Daoy (cell line): ENCODE measurements around the gene HBQ1. TPM values are rescaled to one million over a fixed set of nuclear protein-coding genes. Genes with fewer than 3 reads are reported as not detected.
"Not testable (repeated sequence)": the region's sequence is repeated elsewhere in the genome, so short reads cannot be mapped to it uniquely, and the experiment has no call there.

Experiments used
- DNase-seq: peaks from one replicate; pipeline ENCODE4 v3.0.0-alpha.2; 2015; ENCODE audit warnings: low read depth
- total RNA-seq: library from RNA; depleted of rRNA; stranded (reverse); fragments of >200 nt; shearing (Covaris generic); gene quantifications from 2 replicates; pipeline ENCODE4 v1.2.3, GENCODE V29; 2014; rRNA removed

Gene HBQ1
- total RNA-seq, 1 experiment from 2014 or later, result not detected

DNA sequence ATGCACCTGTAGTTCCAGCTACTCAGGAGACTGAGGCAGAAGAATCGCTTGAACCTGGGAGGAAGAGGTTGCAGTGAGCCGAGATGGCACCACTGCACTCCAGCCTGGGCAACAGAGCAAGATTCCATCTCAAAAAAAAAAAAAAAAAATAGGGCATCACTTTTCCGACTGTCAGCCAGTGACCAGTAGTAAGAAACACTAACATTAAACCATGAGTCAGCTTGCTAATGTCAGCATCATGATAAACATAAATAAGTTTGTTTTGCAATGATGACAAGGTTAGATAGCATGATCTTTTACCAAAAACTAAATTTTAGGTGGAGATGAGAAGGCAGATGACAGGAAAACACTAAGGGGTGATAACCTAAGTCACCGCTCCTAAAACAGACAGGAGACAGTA lies 29.1 kb downstream of the HBQ1 start:
- not testable (repeated sequence) for DNase-seq

DNA sequence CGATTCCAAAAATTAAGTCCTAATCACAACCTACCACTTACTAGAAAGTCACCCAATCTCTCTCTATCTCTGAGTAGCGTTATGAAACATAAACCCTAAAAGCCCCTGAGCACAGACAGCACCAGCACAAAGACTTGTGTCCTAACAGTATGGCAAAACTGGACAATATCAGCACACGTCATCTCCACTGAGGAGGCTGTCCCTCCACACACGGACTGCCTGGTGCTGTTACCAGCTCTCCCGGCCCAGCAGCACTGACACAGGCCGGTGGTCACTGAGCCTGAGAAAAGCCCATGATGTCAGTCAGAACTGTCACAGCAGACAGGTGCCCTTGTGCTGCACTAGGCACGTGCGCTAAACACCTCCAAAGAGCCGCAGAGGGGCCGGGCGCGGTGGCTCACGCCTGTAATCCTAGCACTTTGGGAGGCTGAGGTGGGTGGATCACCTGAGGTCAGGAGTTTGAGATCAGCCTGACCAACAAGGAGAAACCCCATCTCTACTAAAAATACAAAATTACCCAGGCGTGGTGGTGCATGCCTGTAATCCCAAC lies 31.4 kb downstream of the HBQ1 start:
- DNase-seq, result not testable (repeated sequence)

GRCh38 chr16:212999-213398 lies 32.7 kb downstream of the HBQ1 start:
- DNase-seq, result no peak

- DNase-seq, result no peak
These were observed 39.8 kb downstream of the HBQ1 start for GRCh38 chr16:220021-220420.

DNA sequence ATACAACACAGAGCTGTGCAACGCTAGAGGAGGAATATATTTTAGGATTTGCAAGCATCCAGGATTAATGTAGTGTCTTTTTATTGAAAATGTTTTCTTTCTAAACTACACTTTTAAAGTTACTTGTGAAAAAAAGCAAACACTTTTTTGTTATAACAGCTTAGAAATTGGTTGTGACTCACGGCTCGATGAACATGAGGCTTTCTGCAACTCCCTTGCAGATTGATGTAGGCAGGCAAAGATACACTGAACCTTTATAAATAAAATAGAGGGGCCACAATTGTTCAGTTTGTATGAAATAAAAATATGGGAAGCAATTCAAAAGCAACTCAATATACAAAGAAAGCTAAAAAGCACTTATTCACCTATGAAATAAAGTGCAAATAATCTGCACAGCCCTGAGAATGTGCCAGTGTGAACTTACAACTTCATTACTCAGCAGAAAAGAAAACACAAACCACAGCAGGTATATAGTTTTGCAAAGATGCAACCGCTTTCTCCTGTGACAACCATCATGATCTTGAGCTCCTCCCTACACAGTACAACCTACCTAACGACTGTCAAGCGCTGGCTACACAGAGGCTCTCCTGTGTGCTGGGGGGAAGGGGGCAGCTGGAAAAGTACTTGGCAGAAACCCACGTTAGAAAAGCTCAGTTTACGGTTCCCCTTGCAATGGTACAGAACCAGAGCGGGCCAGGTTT lies 48.0 kb downstream of the HBQ1 start:
- DNase-seq, result peak; percentile 4

GRCh38 chr16:228852-229730 lies 48.8 kb downstream of the HBQ1 start, which contains the start of gene LUC7L:
TSS of gene LUC7L (minus strand) at chr16:229449. CDS start at chr16:229339, 110 bp downstream.
- peak; percentile 91 for DNase-seq

DNA sequence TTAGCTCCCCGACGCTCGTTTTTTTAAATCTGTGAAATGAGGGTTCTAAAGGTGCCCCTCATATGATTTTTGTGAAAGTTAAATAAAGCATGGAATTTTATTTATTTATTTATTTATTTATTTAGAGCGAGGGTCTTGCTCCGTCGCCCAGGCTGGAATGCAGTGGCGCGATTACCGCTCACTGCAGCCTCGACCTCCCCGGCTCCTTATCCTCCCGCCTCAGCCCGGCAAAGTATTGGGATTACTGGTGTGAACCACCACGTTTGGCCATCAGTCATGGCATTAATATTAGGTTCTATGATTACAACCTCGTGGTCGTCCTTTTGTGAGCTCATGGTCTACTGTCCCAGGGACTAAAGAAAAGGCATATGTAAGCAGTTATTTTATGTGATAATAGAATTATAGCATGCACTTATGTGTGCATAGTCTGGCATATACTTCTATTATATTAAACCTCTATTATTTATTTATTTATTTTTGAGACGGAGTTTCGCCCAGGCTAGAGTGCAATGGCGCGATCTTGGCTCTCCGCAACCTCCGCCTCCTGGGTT lies 49.5 kb downstream of the HBQ1 start:
- DNase-seq, result no peak

GRCh38 chr16:230351-230750 lies 50.1 kb downstream of the HBQ1 start:
- DNase-seq, result not testable (repeated sequence)

Other genes with a start within 250 kb of the HBQ1 start
- 3.2 and 10.8 TPM in 2 replicates for gene POLR3K, start 126.9 kb upstream of the HBQ1 start, total RNA-seq
- gene SNRNP25, start 126.6 kb upstream of the HBQ1 start, total RNA-seq, result 24.3 and 30.8 TPM in 2 replicates
- 4.7 and 9.3 TPM in 2 replicates for gene RHBDF1, start 107.8 kb upstream of the HBQ1 start, total RNA-seq
- 55.8 and 72.2 TPM in 2 replicates for gene MPG, start 102.2 kb upstream of the HBQ1 start, total RNA-seq
- gene NPRL3, start 41.8 kb upstream of the HBQ1 start, total RNA-seq, result 2.6 and 3.3 TPM in 2 replicates
- gene HBZ, start 27.8 kb upstream of the HBQ1 start, total RNA-seq, result not detected in 2 replicates
- gene HBM, start 14.5 kb upstream of the HBQ1 start, total RNA-seq, result not detected in 2 replicates
- gene HBA2, start 7.6 kb upstream of the HBQ1 start, total RNA-seq, result 3.5 TPM in 1 of 2 replicates, not detected in the other
- not detected in 2 replicates for gene HBA1, start 3.8 kb upstream of the HBQ1 start, total RNA-seq
- 35.5 and 42.3 TPM in 2 replicates for gene LUC7L, start 49.0 kb downstream of the HBQ1 start, total RNA-seq
- 25.8 and 29.1 TPM in 2 replicates for gene FAM234A, start 54.4 kb downstream of the HBQ1 start, total RNA-seq
- gene RGS11, start 95.5 kb downstream of the HBQ1 start, total RNA-seq, result 0.06 TPM in 1 of 2 replicates, not detected in the other
- gene ARHGDIG, start 100.1 kb downstream of the HBQ1 start, total RNA-seq, result not detected in 2 replicates
- gene PDIA2, start 102.7 kb downstream of the HBQ1 start, total RNA-seq, result 0.46 TPM in 1 of 2 replicates, not detected in the other
- 18.1 and 19.3 TPM in 2 replicates for gene AXIN1, start 172.3 kb downstream of the HBQ1 start, total RNA-seq
- gene MRPL28, start 190.1 kb downstream of the HBQ1 start, total RNA-seq, result 128 and 141 TPM in 2 replicates
- 12.1 and 22.1 TPM in 2 replicates for gene PGAP6, start 201.5 kb downstream of the HBQ1 start, total RNA-seq
- gene NME4, start 216.7 kb downstream of the HBQ1 start, total RNA-seq, result 35.6 and 39.9 TPM in 2 replicates
- 1.3 and 4.2 TPM in 2 replicates for gene DECR2, start 221.4 kb downstream of the HBQ1 start, total RNA-seq
- gene RAB11FIP3, start 245.2 kb downstream of the HBQ1 start, total RNA-seq, result 6.2 and 10.4 TPM in 2 replicates